ENCODE data around the gene PLSCR1.
"Not testable (repeated sequence)": the region's sequence is repeated elsewhere in the genome, so short reads cannot be mapped to it uniquely, and the experiment has no call there.

PLSCR1 gene

DNA sequence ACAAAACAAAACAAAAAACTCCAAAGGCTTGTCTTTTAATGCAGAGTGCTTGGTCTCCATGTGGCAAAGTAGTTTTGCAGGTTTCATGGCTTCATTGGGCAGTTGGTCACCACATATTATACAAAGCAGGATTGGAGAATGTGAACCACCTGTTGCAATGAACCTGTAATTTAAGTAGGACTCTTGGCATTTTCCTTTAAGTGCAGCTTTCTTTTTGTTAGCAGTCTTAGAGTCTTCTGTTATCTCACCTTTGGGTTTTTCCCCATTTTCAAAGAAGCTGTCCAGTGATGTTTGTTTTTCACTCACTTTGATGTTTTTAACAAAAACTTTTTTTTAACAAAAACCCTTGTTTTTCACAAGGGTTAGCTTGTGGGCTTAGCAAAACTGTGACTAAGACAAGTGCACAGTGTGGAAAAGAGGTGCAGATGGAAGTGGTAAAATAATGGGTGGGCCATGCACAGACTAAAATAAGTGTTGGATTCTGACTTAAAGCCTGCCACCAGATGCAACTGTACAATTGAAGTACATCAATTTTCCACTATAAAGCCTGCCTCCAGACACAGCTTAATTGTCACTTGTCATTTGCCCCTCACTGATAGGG lies 2.9 kb upstream of the PLSCR1 start:
- DNase-seq (ENCODE audit: low read depth), result no peak

DNA sequence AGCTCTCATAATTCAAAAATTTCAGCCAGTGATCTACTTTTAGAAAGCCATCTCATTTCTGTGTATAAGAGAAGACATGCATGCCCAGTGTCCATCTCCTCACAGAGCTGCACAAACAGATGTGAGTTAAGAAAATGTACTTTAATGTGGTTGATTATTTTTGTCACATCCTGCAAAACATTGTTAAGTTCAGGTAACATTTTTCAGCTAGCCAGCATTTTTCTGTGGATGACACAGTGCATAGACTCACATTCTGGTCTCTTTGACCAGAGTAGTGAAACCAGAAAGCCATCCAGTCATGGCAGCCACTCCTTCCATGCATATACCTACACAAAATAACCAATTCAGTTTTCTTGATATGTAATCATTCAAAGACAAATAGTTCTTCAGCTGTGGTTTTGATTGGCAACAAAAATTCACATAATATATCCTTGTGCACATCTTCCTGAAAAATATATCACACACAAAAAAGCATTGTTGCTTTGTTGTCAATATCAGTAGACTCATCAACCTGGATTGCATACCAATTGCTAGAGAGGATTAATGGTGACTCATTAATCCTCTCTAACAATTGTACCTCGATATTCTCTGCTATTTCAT lies 2.1 kb upstream of the PLSCR1 start:
- no peak for DNase-seq (ENCODE audit: low read depth)

DNA sequence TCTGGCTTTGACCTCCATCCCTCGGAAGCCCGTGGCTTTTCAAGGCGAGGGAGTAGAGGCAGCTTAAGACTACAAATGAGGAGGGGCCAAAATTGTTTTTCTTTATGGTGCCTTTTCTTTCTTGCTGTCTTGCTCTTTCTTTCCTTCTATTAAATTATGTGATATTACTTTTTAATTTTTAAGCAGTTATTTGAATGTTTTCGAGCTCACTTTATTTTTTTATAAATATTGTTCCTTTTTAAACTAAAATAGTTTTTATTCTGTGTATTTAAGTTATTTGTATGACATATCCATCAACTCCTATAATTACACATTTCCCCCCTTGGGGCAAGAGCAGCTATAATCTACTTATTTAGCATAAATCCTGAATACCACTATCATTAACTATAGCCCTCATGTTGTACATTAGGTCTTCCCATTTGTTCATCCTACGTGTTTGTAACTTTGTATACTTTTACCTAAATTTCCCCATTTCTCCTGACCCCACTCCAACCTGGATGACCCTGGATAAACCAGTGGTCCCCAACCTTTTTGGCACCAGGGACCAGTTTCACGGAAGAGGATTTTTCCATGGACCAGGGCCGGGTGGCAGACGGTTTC lies 622 bp upstream of the PLSCR1 start:
- no peak for DNase-seq (ENCODE audit: low read depth)

DNA sequence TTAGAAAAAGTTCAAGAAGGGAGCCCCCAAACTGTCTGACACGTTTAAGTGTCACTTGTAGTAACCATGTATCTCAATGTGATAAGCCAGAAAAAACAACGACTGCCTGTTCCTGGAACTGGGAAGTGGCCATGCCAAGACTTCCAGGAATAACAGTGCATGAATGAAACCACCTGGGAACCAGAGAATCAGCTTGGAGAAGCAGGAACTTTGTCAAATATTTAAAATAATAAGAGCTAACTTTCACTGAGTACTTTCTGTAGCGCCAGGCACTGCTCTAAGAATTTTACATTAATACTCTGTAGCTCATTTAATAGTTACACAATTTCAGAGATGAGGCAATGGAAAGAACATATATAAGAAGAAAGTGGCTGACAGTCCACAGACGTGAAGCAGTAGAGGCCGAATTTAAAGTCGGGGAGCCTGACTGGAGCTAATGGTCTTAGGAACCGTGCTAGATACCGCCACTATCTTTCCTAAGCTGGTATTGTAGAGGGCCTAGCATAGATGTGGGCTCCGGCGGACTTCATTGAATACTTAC lies 876 bp downstream of the PLSCR1 start:
- no peak for DNase-seq (ENCODE audit: low read depth)

DNA sequence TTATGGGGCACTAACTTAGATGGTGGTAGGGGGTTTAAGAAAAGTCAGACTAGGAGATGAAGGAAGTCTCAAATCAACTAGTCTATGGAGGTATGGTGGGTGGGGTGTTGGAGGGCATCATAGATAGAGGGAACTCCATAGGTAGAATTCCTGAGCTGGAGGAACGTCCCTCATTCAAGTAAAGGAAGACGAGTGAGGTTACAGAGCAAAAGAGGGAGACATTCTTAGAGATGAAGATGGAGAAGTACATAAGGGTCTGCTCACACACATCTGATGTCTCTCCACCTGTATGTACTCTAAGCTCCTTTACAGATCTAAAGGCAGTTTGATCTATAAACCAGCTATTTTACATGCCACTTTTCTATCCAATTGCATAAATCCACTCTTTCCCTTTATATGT lies 1.4 kb downstream of the PLSCR1 start:
- no peak for DNase-seq (ENCODE audit: low read depth)

DNA sequence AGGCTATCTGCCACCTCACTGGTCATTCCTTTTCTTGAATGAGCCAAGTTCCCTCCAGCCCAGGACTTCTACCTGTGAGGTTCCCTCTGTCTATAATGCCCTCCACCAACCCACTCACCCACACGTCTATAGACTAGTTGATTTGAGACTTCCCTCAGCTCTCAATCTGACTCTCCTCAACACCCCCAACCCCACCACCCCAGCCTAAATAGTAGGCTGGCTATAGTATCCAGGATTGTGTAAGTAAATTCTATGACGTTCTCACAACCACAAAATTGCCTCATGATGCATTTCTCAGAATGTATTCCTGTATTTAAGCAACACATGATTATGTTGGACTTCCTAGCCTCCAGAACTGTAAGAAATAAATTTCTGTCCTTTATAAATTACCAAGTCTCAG lies 2.2 kb downstream of the PLSCR1 start:
- no peak for DNase-seq (ENCODE audit: low read depth)

DNA sequence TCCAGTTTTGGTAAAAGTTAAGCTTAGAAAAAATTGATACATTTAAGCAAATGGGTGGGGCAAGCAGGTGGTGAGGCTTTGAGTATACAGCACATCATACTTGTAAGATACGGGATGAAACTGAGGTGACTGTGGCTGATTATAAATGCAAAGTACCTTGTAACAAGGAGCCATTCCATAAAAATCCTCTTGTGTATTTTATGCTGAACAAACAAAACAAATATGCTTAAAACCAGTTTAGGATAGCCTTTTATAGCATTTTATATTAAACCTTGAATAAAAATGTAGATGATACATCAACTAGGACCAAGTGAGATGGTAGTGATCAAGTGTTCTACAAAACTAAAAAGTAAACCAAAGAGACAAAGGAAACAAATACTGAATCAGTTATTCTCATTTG lies 3.4 kb downstream of the PLSCR1 start:
- DNase-seq (ENCODE audit: low read depth), result no peak

DNA sequence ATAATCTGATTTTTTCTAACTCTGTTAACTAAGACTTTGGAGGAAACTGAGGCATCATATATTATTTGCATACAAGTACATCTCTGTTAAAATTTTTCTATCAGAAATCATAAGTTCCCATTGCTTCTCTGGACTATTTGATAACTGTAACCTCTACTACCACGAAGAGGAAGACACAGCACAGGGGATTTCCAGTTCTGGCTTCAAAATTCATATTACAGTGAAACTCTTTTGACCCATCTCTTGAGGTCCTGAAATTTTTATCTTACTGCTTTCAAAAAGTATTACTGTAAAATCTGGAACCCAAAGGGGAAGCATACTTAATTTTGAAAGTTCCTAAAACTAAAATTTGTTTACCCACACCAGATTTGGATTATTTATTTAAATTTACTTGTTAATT lies 4.2 kb downstream of the PLSCR1 start:
- DNase-seq (ENCODE audit: low read depth), result no peak

GRCh38 chr3:146539315-146539714 lies 5.1 kb downstream of the PLSCR1 start:
- DNase-seq (ENCODE audit: low read depth), result no peak

DNA sequence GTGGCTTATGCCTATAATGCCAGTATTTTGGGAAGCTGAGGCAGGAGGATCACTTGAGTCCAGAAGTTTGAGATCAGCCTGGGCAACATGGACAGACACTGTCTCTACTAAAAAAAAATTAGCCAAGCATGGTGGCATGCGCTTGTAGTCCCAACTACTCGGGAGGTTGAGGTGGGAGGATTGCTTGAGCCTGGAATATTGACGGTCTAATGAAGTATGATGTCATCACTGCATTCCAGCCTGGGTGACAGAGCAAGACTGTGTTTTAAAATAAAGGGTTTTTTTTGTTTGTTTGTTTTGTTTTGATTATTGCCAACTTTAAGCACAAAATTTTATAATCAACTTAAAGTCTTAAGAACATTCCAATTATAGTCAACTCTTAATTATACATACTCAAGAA lies 6.8 kb downstream of the PLSCR1 start:
- DNase-seq (ENCODE audit: low read depth), result no peak

GRCh38 chr3:146536681-146537080 lies 7.7 kb downstream of the PLSCR1 start:
- no peak for DNase-seq (ENCODE audit: low read depth)

- no peak for DNase-seq (ENCODE audit: low read depth)
Observed at GRCh38 chr3:146532406-146532805, 12.0 kb downstream of the PLSCR1 start.

DNA sequence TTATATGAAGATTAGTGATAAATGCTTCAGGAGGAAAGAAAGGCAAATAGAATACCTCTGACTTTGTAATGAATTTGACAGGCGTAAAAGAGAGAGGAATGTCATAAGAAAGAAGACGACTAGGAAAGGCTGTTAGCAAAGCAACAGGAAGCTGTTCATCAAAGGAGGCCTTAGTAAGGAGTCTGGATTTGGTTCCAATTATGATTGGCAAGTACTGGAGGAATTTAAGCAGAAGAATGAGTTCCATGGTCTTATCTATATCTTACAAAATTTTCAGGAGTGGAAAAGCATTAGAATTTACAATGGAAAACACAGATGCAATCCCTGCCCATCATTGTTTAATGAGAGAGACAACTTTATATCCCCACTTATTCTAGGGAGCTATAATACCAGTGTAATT lies 13.8 kb downstream of the PLSCR1 start:
- no peak for DNase-seq (ENCODE audit: low read depth)

- DNase-seq (ENCODE audit: low read depth), result no peak
Observed at GRCh38 chr3:146529021-146529420, 15.4 kb downstream of the PLSCR1 start.

- no peak for DNase-seq (ENCODE audit: low read depth)
Observed at GRCh38 chr3:146524961-146525360, 19.4 kb downstream of the PLSCR1 start.

DNA sequence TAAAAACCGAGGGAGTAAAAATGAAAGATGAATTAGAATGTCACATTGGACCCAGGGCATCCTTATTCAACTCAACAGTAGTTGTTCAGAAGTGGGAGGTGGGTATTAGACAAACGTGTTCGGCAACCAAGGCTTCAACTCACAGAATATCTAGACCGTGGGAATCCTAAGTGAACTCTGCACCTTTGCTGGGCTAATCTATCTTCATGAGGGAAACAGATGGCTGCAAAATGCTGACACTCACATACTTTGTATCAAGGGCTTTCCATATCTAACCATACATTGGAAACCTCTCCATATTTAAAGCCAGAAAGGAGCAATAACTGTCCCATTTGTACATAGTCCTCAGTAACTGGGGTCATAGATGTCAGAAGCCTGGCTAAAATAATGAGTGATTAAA lies 20.9 kb downstream of the PLSCR1 start:
- no peak for DNase-seq (ENCODE audit: low read depth)

DNA sequence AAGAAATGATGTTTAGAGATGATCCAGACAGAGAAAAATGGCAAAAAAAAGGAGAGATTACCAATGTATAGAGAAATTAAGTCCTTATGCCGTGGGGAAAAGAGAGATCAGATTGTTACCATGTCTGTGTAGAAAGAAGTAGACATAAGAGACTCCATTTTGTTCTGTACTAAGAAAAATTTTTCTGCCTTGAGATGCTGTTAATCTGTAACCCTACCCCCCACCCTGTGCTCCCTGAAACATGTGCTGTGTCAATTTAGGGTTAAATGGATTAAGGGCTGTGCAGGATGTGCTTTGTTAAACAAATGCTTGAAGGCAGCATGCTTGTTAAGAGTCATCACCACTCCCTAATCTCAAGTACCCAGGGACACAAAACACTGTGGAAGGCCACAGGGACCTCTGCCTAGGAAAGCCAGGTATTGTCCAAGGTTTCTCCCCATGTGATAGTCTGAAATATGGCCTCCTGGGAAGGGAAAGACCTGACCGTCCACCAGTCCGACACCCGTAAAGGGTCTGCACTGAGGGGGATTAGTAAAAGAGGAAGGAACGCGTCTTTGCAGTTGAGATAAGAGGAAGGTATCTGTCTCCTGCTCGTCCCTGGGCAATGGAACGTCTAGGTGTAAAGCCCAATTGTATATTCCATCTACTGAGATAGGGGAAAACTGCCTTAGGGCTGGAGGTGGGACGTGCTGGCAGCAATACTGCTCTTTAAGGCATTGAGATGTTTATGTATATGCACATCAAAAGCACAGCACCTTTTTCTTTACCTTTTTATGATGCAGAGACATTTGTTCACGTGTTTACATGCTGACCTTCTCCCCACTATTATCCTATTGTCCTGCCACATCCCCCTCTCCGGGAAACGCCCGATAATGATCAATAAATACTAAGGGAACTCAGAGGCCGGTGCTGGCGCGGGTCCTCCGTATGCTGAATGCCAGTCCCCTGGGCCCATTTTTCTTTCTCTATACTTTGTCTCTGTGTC lies 21.9 kb downstream of the PLSCR1 start:
- DNase-seq (ENCODE audit: low read depth), result not testable (repeated sequence)

- no peak for DNase-seq (ENCODE audit: low read depth)
Observed at GRCh38 chr3:146521394-146521793, 23.0 kb downstream of the PLSCR1 start.

- no peak for DNase-seq (ENCODE audit: low read depth)
Observed at GRCh38 chr3:146519810-146520209, 24.6 kb downstream of the PLSCR1 start.

DNA sequence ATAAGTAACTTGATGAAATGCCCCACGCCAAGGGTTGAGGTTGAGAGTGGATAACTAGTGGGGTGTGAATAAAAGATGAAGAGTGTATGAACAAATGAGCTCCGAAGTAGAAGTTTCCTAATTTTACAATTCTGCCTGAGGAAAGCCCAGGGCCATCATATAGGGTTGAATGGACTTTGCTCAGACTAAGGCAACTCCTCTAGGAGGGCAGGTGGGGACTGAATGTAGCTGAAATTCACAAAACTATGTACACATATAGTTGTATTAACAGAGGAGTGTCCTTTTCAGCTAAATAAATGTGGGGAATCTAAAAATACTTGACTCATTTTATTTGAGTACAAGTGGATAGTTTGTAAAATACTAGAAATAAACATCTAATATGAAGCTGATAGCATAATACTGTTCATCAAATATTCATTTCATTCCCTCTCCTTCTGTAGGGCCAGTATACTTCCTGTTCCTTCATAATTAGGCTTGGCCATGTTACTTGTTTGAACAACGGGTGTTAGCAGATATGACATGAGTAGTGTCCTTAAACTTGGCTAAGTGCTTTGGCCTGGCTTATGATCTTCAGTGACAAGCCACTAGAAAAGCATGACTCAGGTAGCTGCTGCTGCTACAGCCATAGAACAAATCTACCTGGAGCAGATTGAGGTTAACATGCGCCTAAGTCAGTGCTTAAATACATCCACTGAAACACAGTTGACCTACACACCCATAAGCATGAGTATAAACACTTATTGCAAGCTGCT lies 26.5 kb downstream of the PLSCR1 start:
- DNase-seq (ENCODE audit: low read depth), result no peak

DNA sequence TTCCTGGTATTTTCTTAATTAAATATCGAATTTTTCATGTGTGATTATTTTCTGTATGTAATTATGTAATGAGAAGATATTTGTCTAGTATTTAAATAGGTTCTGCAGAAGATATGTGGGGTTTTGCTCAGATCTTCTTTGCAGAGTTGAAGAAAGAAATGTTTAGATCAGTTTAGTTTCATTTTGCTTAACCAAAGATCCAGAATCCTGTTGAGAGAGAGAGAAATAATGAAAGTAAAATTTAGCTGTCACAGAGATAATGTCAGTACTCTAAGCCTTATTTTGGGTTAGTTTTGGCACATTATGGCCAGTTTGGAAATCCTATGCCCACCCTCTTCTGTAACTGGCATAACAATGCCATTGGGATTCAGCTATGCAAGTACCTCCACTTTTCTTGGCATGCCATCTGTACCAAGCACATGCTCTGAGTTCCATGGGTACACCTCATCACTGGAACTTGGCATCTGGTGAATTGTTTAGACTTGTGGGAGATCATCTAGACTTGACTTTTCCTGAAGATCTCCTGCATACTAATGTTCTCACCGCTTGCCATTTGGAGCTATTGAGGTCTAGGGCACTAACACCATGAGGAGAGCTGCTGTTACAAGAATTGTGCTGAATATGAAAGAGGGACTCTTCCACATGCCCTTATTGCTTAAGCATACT lies 30.9 kb downstream of the PLSCR1 start:
- no peak for DNase-seq (ENCODE audit: low read depth)
